ENCODE measurements around the gene SLC25A21. TPM values are rescaled to one million over a fixed set of nuclear protein-coding genes. Genes with fewer than 3 reads are reported as not detected.

SLC25A21 gene
- total and polyA plus RNA-seq, 10 of the 15 experiments (the other 5 are each of a cell fraction or from before 2014, with no cell fraction given), result 0.06 to 0.72 (median 0.17) TPM; not detected in 3

DNA sequence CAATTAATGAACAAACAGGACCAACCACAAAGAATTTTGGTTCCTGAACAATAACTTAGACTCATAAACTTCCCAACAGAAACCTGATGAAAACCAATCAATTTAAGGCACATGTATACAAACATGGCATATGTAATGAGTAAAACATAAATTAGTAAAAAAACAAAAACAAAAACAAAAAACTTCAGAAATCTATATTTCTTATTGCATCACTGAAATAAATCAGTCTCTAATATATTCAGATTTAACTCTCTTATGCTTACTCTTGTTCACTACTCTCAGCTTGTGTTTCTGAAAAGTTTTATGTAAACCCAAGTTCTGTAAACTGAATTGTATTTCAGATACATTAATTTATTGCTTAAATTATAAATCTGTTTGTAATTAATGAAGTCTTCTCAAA is 233.7 kb downstream of the SLC25A21 start:
- intact Hi-C loops (cut with micrococcal nuclease; ENCODE audit: unreplicated experiment), result no loop called here
- in situ Hi-C loops (cut with MboI), result loop anchor here (10.0 kb wide), 1 partner anchor 284 kb away; no protein-coding TSS in a partner anchor
- ChIA-PET RAD21 (ENCODE audit: unreplicated experiment) (interaction anchor here (1.2 to 1.7 kb wide), 2 partner anchors 285 to 385 kb away, joined by 3 to 5 read pairs; no protein-coding TSS in a partner anchor), SMC1A (ENCODE audit: uncharacterized antibody, unreplicated experiment) (interaction anchor here (1.2 to 2.1 kb wide), 5 partner anchors 65 to 385 kb away, joined by 3 to 6 read pairs (median 4); no protein-coding TSS in a partner anchor), CTCF (interaction anchor here (0.7 to 8.9 kb wide), 3 partner anchors 290 to 401 kb away, joined by 3 to 134 read pairs (median 3); no protein-coding TSS in a partner anchor), POLR2A (no interaction called here)
- Histone ChIP-seq H3K36me3 (ENCODE audit: control insufficient read depth in 2 of 2, insufficient read depth in 2 of 2, low read length in 1 of 2) (no peaks in the 10 kb centered on the region), H3K4me3 (no peak overlapping the region), H3K79me2 (ENCODE audit: control insufficient read depth, insufficient read depth, low read length) (no peaks in the 10 kb centered on the region), H3K27me3 (replicated peaks in 1 of 2; ENCODE audit: control insufficient read depth in 2 of 2, insufficient read depth in 2 of 2, low read length in 1 of 2) (no peaks in the 10 kb centered on the region), H3K9ac (ENCODE audit: control insufficient read depth, insufficient read depth, low read length) (no peak overlapping the region), H3K4me2 (ENCODE audit: control insufficient read depth, insufficient read depth) (no peak overlapping the region), H3K9me3 (replicated peaks; ENCODE audit: control insufficient read depth, insufficient read depth, low read length) (no peaks in the 10 kb centered on the region), H4K20me1 (ENCODE audit: control insufficient read depth, insufficient read depth) (no peaks in the 10 kb centered on the region), H3K4me1 (ENCODE audit: control insufficient read depth, insufficient read depth, low read length) (no peaks in the 10 kb centered on the region), H2AFZ (ENCODE audit: control insufficient read depth, low read depth, low read length) (no peak overlapping the region), H3K27ac (ENCODE audit: control insufficient read depth, insufficient read depth) (no peak overlapping the region)
- no peak for FAIRE-seq
- TF ChIP-seq IKZF2 (IDR thresholded peaks at IDR 0.05), result no peak
- TF ChIP-seq NFYB (IDR thresholded peaks at IDR 0.05; ENCODE audit: insufficient read depth, low read depth, low read length), result no peak
- TF ChIP-seq ASH2L (IDR thresholded peaks at IDR 0.05; ENCODE audit: borderline replicate concordance, low read depth), result no peak
- TF ChIP-seq, protein P1, sequence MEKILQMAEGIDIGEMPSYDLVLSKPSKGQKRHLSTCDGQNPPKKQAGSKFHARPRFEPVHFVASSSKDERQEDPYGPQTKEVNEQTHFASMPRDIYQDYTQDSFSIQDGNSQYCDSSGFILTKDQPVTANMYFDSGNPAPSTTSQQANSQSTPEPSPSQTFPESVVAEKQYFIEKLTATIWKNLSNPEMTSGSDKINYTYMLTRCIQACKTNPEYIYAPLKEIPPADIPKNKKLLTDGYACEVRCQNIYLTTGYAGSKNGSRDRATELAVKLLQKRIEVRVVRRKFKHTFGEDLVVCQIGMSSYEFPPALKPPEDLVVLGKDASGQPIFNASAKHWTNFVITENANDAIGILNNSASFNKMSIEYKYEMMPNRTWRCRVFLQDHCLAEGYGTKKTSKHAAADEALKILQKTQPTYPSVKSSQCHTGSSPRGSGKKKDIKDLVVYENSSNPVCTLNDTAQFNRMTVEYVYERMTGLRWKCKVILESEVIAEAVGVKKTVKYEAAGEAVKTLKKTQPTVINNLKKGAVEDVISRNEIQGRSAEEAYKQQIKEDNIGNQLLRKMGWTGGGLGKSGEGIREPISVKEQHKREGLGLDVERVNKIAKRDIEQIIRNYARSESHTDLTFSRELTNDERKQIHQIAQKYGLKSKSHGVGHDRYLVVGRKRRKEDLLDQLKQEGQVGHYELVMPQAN (conservative IDR thresholded peaks at IDR 0.05), result no peak
- TF ChIP-seq EGR1 (IDR thresholded peaks at IDR 0.05; ENCODE audit: borderline replicate concordance in 1 of 2, low read depth in 2 of 2, low read length in 2 of 2), result no peak
- no peak for TF ChIP-seq SMAD5 (IDR thresholded peaks at IDR 0.05; ENCODE audit: low read depth)
- no peak for TF ChIP-seq SREBF1 (IDR thresholded peaks at IDR 0.05; ENCODE audit: low read length)
- no peak for TF ChIP-seq CEBPB (IDR thresholded peaks at IDR 0.05; ENCODE audit: borderline replicate concordance in 1 of 2, low read depth in 2 of 2, low read length in 2 of 2)
- no peak for TF ChIP-seq BCL11A (IDR thresholded peaks at IDR 0.05; ENCODE audit: low read depth, low read length)
- TF ChIP-seq KDM1A (IDR thresholded peaks at IDR 0.05; ENCODE audit: borderline replicate concordance), result no peak
- no peak for TF ChIP-seq SIN3A (IDR thresholded peaks at IDR 0.05; ENCODE audit: low read depth, low read length)
- TF ChIP-seq, protein P2, sequence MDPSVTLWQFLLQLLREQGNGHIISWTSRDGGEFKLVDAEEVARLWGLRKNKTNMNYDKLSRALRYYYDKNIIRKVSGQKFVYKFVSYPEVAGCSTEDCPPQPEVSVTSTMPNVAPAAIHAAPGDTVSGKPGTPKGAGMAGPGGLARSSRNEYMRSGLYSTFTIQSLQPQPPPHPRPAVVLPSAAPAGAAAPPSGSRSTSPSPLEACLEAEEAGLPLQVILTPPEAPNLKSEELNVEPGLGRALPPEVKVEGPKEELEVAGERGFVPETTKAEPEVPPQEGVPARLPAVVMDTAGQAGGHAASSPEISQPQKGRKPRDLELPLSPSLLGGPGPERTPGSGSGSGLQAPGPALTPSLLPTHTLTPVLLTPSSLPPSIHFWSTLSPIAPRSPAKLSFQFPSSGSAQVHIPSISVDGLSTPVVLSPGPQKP (IDR thresholded peaks at IDR 0.05; ENCODE audit: low read depth, low read length), result no peak
- no peak for TF ChIP-seq NFIC (IDR thresholded peaks at IDR 0.05; ENCODE audit: low read depth, low read length)
- no peak for DNase-seq (ENCODE audit: low read depth, low spot score)
- ATAC-seq, result no peak
- BruUV-seq (replicated peaks), result no TSS peak

Measured in GM12878 (cell line).